ENCODE data around the gene OR10K1.
A peak's percentile ranks its signal among the peaks of the same experiment; 100 is the strongest.
"Not testable (repeated sequence)": the region's sequence is repeated elsewhere in the genome, so short reads cannot be mapped to it uniquely, and the experiment has no call there.

Gene OR10K1

DNA sequence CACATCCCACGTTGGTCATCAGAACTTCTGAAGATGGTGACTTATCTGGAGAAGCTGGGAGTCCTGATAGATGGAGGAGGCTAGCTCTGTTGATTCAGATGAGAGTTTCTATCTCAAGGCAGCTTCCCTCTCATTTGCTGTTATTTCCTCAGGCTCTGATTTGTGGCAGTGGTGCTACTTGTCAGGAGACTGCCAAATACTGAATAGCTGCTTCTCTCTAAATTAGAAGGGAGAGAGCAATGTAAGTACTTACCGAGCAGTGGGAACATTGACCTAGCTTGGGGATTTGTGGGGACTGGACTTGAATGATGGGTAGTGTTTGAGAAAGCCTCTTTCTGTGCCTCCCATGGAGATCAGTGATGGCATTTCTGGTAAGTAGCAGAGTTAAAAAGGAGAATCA, at the start of gene OR10K1:
Gene OR10K1 (plus strand): TSS at position 301 of the 400 bp plus-strand sequence. CDS start 3,728 bp downstream, outside the sequence.
- no peak for DNase-seq (ENCODE audit: low read depth in 2 of 2)

DNA sequence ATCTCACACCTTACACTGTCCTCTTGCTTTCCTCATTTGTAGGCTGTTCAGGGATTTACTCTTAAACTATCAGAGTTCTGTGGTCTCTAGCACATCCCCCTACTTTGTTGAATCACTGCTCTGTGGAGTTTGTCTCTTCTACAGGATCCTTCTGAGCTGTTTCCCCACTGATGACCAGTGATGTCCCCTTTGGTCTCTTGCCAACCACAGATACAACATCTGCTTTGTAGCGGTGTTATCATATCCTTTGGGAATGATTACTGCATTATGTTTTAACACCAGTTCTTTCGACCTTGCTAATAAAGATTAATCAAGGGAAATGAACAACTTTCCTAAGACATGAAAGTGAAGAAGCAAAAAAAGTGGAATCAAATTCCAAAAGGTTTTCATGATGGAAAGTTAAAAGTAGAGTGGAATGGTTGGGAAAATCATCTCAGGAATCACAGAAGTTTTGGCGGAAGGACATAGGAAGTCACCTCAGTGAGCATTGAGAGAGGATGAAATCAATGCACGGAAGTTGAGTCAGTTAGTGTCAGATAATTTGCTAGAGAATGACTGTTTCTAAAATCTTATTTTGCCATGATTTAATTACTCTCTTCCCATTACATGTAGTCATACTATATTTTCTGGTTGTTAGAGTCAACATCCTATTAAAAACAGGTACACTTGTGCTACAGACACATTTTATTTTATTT, 46.8 kb upstream of the OR10K1 start:
- DNase-seq (ENCODE audit: low read depth in 2 of 2): no peak

GRCh38 chr1:158417586-158417985, 44.0 kb upstream of the OR10K1 start:
- no peak for DNase-seq (ENCODE audit: low read depth in 2 of 2)

DNA sequence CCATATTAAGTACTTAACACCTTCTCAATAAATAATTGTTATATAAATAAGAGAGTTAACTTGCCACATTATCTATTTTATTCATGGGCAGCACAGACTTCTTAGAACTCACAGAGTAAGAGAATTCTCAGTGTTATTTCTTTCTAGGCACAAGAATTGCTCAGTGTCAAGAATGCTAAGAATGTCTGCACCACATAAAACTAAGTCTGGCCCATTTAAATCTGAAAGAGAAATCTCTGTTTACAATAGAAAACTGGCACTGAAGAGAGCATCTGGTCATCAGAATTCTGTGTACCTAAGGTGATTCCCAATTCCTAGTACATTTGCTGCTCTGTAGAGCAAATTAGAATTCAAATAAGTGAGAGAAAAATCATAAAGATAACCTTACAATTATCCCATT, 39.4 kb upstream of the OR10K1 start:
- no peak for DNase-seq (ENCODE audit: low read depth in 2 of 2)

- DNase-seq (ENCODE audit: low read depth in 2 of 2): no peak
Observed at GRCh38 chr1:158425027-158425426, 36.6 kb upstream of the OR10K1 start.

GRCh38 chr1:158426137-158426536, 35.5 kb upstream of the OR10K1 start, which contains the start of gene OR10K2:
TSS of gene OR10K2 (minus strand) at chr1:158426237. CDS start at chr1:158420866, 5,371 bp downstream.
- no peak for DNase-seq (ENCODE audit: low read depth in 2 of 2)

DNA sequence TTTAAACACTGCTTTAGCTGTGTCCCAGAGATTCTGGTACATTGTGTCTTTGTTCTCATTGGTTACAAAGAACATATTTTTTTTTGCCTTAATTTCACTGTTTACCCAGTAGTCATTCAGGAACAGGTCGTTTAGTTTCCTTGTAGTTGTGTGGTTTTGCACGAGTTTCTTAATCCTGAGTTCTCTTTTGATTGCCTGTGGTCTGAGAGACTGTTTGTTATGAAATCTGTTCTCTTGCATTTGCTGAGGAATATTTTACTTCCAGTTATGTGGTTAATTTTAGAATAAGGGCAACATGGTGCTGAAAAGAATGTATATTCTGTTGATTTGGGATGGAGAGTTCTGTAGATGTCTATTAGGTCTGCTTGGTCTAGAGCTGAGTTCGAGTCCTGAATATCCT, 31.5 kb upstream of the OR10K1 start:
- DNase-seq (ENCODE audit: low read depth in 2 of 2): not testable (repeated sequence)

- DNase-seq (ENCODE audit: low read depth in 2 of 2): no peak
Observed at GRCh38 chr1:158434741-158435140, 26.9 kb upstream of the OR10K1 start.

DNA sequence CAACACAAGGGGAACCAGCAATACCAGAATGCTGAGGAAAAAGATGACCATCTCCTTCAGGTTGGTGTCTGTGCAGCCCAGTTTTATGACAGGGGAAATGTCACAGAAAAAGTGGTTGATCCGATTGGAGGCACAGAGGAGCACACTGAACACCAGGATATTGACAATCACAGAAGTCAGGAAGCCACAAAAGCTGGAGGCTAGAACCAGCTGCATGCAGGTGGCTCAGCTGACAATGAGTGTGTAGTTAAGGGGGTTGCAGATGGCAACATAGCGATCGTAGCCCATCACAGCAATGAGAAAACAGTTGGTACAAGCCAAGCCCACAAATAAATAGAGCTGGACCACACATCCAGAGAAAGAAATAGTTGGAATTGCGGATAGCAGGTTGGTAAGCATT, 16.3 kb upstream of the OR10K1 start:
- no peak for DNase-seq (ENCODE audit: low read depth in 2 of 2)

GRCh38 chr1:158454537-158454936, 7.1 kb upstream of the OR10K1 start:
- DNase-seq (ENCODE audit: low read depth in 2 of 2): no peak

GRCh38 chr1:158457246-158457645, 4.4 kb upstream of the OR10K1 start:
- no peak for DNase-seq (ENCODE audit: low read depth in 2 of 2)

- no peak for DNase-seq (ENCODE audit: low read depth in 2 of 2)
Observed at GRCh38 chr1:158458263-158458662, 3.4 kb upstream of the OR10K1 start.

GRCh38 chr1:158471920-158472319, 10.3 kb downstream of the OR10K1 start, which contains the start of gene OR10R2:
TSS of gene OR10R2 (plus strand) at chr1:158472220. CDS start at chr1:158472326, 106 bp downstream.
- DNase-seq (ENCODE audit: low read depth in 2 of 2): no peak

DNA sequence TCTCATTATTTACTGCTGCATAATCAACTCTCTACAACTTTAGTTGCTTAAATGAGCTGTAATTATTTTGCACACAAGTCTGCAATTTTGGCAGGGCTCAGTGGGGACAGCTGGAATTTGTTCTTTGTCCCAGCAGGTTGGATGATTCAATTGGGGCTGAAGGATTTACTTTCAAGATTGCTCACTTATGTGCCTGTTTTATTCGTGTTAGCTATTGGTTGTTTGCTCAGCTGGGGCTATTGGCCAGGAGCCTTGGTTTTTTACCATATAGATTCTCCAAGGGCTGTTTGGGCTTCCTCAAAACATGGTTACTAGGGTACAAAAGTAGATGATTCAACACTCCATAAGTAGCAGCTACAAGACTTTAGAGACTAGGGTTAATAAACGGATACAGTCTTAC, 23.8 kb downstream of the OR10K1 start:
- no peak for DNase-seq (ENCODE audit: low read depth in 2 of 2)

DNA sequence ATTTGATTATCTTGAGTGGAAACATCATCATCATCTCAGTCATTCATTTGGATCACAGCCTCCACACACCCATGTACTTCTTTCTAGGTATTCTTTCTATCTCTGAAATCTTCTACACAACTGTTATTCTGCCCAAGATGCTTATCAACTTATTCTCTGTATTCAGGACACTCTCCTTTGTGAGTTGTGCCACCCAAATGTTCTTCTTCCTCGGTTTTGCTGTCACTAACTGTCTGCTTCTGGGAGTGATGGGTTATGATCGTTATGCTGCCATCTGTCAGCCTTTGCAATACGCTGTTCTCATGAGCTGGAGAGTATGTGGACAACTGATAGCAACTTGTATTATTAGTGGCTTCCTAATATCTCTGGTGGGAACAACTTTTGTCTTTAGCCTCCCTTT, 29.7 kb downstream of the OR10K1 start:
- no peak for DNase-seq (ENCODE audit: low read depth in 2 of 2)

- no peak for DNase-seq (ENCODE audit: low read depth in 2 of 2)
Observed at GRCh38 chr1:158493054-158493453, 31.4 kb downstream of the OR10K1 start.

GRCh38 chr1:158494796-158495195, 33.2 kb downstream of the OR10K1 start:
- no peak for DNase-seq (ENCODE audit: low read depth in 2 of 2)

DNA sequence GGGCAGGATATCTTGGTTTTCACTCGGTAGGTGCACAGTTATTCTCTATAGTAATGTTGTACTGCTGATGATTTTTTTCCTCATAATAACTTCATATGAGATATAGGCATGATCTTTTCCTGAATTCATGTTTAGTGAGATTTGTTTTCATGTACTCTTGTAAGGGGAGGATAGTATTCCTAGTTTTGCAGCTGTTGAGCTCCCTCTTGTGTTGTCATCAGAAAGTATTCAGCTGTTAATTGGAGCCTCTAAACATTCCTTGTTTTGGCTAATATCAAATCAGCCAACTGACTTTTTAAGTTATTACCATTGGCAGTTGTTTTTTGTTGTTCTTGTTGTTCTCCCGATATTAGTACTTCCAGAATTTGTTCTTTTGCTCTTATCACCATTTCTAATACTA, 34.7 kb downstream of the OR10K1 start:
- DNase-seq (ENCODE audit: low read depth in 2 of 2): no peak

DNA sequence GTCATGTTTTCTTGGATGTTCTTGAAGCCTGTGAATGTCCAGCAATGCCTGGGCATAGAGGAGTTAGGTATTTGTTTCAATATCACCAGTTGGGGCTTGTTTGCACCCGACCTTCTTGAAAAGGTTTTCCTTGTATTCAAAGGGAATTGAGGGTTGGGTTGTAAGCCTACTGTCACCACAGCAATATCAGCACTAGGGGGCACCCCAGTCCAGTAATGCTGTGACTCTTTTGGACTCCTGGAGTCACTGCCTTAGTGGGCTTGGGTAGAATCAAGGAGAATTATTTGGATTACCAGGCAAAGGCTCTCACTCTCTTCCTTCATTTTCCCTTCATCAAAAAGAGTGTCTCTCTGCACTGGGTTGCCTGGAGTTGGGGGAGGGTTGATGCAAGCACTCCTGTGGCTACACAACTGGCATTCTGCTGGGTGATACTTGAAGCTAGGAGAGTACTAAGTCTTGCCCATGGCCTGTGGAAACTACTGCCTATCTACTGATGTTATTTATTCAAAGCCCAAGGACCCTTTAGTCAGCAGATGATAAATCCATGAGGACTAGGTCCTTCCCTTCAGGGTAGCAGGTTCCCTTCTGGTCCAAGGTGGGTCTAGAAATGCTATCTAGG, 44.8 kb downstream of the OR10K1 start:
- DNase-seq (ENCODE audit: low read depth in 2 of 2): peak; percentile 15 to 38

GRCh38 chr1:158507511-158507910, 45.9 kb downstream of the OR10K1 start:
- DNase-seq (ENCODE audit: low read depth in 2 of 2): no peak

DNA sequence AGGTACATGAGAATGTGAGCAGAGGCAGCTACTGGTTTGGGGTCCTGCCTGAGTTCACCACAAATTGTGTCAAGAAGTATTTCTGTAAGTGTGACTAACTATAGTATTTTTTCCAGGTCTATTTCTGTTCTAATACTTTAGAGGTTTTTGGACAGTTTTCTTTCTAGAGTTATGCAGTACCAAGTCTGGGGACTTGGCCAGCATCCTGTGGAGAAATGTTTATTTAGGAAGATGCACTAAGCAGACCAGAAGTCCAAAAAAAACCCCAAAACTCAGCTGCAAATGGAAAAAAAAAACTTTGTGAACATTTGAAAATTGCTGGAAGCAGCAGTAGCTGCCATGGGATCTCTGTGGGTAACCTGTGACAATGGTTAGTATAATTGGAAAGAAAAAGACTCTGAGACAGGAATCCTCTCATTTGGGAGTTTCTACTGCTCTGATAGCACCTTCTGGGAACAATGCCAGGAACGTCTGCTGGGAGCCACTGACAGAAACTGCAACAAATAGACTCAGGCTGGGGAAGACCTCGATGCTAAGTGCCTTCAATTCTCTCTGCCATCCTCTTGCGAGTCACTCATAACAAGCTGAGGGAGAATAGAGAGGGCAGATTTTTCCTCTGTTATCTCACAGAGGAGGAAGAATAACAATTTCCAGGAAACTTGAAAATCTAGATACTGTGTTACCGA, 48.0 kb downstream of the OR10K1 start:
- no peak for DNase-seq (ENCODE audit: low read depth in 2 of 2)

DNA sequence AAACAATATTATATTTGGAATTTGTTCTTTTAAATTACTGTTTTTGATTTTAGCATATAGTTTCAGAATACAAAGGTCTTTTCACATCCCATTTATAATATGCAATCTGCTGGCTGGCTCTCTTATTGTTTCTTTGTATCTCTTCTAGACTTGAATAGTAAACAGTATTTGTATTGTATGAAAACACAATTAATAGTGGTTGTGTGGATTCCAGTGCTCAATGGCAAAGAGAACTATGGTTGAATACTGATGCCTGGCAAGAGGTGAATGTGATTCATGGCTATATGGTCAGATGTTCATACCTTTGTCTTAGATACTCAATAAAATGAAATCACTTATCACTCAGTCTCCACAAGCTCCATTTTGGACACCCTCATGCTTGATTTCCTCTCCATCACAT, 55.3 kb downstream of the OR10K1 start:
- no peak for DNase-seq (ENCODE audit: low read depth in 2 of 2)

All from stimulated activated CD4-positive, alpha-beta T cell treated with anti-CD3 and anti-CD28 coated beads, Interleukin-4, amount 100 ng/mL, for 48 hours (primary cell).